SU-DHL-6 (cell line): Measurements from ENCODE around the gene RPS3.

Source experiments
- H2AFZ ChIP-seq: fragments of 200-600 bp; sonication (generic); 2 replicates; pipeline ENCODE4 v1.6.1; 2014; ENCODE audit warnings: low read depth, mild to moderate bottlenecking, moderate library complexity, mixed read lengths, antibody characterized with exemption, low read length; ENCODE audit not compliant: severe bottlenecking
- H3F3A ChIP-seq: fragments of 200-600 bp; shearing (Covaris generic); 2 replicates; pipeline ENCODE4 v1.6.0; 2016; ENCODE audit warnings: antibody characterized with exemption, mild to moderate bottlenecking; ENCODE audit not compliant: insufficient read depth
- H3K27ac ChIP-seq: fragments of 200-600 bp; sonication (generic); 2 replicates; pipeline ENCODE4 v1.5.1; 2016; ENCODE audit warnings: low read depth, mild to moderate bottlenecking, low read length, moderate library complexity, mixed read lengths
- H3K27me3 ChIP-seq: fragments of 200-600 bp; sonication (generic), shearing (Covaris generic); 2 replicates; pipeline ENCODE4 v1.6.0; 2014; ENCODE audit warnings: mild to moderate bottlenecking, low read length
- H3K36me3 ChIP-seq: fragments of 200-600 bp; sonication (generic); 2 replicates; pipeline ENCODE4 v1.6.1; 2014; ENCODE audit warnings: mild to moderate bottlenecking, low read length, mixed read lengths
- H3K4me2 ChIP-seq: fragments of 300-600, 200-600 bp; shearing (Covaris generic), sonication (generic); 2 replicates; pipeline ENCODE4 v1.6.0; 2014; ENCODE audit warnings: low read length, low read depth, mild to moderate bottlenecking; ENCODE audit not compliant: poor library complexity, severe bottlenecking
- H3K4me3 ChIP-seq: fragments of 200-600 bp; sonication (generic); 2 replicates; pipeline ENCODE4 v1.5.1; 2014; ENCODE audit warnings: antibody characterized with exemption, low read length, mild to moderate bottlenecking, mixed read lengths; ENCODE audit not compliant: insufficient read depth, poor library complexity, severe bottlenecking
- H3K79me2 ChIP-seq: fragments of 200-600 bp; sonication (generic); 2 replicates; pipeline ENCODE4 v1.6.1; 2014; ENCODE audit warnings: mild to moderate bottlenecking, low read length, moderate library complexity; ENCODE audit not compliant: insufficient read depth
- H3K9ac ChIP-seq: fragments of 200-600 bp; sonication (generic); 2 replicates; pipeline ENCODE4 v1.7.0; 2014; ENCODE audit warnings: mild to moderate bottlenecking, low read length
- H3K9me2 ChIP-seq: fragments of 200-600 bp; sonication (generic); replicated peaks from 2 replicates; pipeline ENCODE4 v1.6.1; 2014; ENCODE audit warnings: low read length; ENCODE audit not compliant: insufficient read depth
- H3K9me3 ChIP-seq: fragments of 200-600 bp; sonication (generic); 2 replicates; pipeline ENCODE4 v1.6.1; 2014; ENCODE audit warnings: low read length, mixed read lengths; ENCODE audit not compliant: insufficient read depth
- H4K20me1 ChIP-seq: fragments of 200-600 bp; sonication (generic); 2 replicates; pipeline ENCODE4 v1.6.1; 2014; ENCODE audit warnings: low read depth, mild to moderate bottlenecking, antibody characterized with exemption, low read length, moderate library complexity, mixed read lengths
- EZH2phosphoT487 ChIP-seq: fragments of 200-600 bp; sonication (generic), shearing (Covaris generic); conservative IDR thresholded peaks from 2 replicates; pipeline ENCODE4 v1.6.1; 2018; ENCODE audit warnings: mild to moderate bottlenecking, antibody characterized with exemption, low read length, moderate library complexity, mixed read lengths
- TF ChIP-seq, protein P1 (sequence below): fragments of 200-600 bp; sonication (generic); IDR thresholded peaks from one replicate; pipeline ENCODE4 v1.5.1; 2017; ENCODE audit warnings: antibody characterized with exemption, mild to moderate bottlenecking, low read length, moderate library complexity; ENCODE audit not compliant: insufficient read depth, poor library complexity, severe bottlenecking

RPS3 gene

DNA sequence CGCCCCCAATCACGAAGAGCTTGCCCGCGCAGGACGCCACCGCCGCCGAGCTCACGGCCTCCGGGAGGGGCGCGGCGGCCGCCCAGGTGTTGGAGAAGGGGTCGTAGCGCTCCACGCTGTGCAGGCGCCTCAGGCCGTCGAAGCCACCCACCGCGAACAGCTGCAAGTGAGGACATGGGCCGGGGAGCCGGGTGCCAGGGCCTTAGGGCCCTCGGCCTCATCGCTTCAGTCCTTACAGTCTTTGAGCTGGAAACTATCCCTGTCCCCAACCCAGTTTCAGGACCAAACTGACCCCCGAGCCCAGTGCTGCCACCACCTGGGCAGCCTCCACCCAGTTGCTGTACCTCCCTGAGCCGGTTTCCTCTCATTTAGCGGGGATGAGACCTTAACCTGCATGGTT is 26.1 kb downstream of the RPS3 start:
- Histone ChIP-seq H4K20me1 (no peaks in the 10 kb centered on the region), H3K9me2 (no peaks in the 10 kb centered on the region), H3K9ac (no peak overlapping the region), H3K79me2 (no peaks in the 10 kb centered on the region), H3K27me3 (no peaks in the 10 kb centered on the region), H3K27ac (no peak overlapping the region), H3K4me2 (no peak overlapping the region), H3K4me3 (no peak overlapping the region), H3K36me3 (no peaks in the 10 kb centered on the region), H3F3A (no peaks in the 10 kb centered on the region), H3K9me3 (no peaks in the 10 kb centered on the region), H2AFZ (no peak overlapping the region)
- TF ChIP-seq EZH2phosphoT487: no peak
- TF ChIP-seq, protein P1, sequence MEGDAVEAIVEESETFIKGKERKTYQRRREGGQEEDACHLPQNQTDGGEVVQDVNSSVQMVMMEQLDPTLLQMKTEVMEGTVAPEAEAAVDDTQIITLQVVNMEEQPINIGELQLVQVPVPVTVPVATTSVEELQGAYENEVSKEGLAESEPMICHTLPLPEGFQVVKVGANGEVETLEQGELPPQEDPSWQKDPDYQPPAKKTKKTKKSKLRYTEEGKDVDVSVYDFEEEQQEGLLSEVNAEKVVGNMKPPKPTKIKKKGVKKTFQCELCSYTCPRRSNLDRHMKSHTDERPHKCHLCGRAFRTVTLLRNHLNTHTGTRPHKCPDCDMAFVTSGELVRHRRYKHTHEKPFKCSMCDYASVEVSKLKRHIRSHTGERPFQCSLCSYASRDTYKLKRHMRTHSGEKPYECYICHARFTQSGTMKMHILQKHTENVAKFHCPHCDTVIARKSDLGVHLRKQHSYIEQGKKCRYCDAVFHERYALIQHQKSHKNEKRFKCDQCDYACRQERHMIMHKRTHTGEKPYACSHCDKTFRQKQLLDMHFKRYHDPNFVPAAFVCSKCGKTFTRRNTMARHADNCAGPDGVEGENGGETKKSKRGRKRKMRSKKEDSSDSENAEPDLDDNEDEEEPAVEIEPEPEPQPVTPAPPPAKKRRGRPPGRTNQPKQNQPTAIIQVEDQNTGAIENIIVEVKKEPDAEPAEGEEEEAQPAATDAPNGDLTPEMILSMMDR: peak; percentile 10

DNA sequence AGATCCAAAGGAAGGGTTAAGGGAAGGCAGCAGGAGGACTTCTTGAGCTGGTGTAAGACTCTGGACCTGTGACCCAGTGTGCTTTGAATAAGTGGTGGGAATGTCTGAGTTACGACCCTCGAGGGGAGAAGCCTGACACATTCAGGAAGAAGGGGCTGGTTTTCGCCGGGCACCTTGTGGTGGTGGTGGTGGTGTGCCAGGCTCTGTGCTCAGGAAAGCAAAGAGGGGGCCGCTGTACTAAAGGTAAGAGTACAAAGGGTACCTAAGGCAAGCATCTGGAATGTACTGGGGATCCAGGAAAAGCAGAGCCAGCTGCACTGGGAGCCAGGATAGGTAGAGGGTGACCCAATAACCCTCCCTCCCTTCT is 27.4 kb downstream of the RPS3 start:
- no peak overlapping the region for H3K27ac ChIP-seq
- H3K36me3 ChIP-seq: no peaks in the 10 kb centered on the region
- H3K27me3 ChIP-seq: no peaks in the 10 kb centered on the region
- no peak overlapping the region for H2AFZ ChIP-seq
- no peak overlapping the region for H3K4me2 ChIP-seq
- no peak overlapping the region for H3K4me3 ChIP-seq
- H3K79me2 ChIP-seq: no peaks in the 10 kb centered on the region
- H4K20me1 ChIP-seq: no peaks in the 10 kb centered on the region
- no peaks in the 10 kb centered on the region for H3K9me3 ChIP-seq
- TF ChIP-seq, protein P1: no peak
- no peak overlapping the region for H3K9ac ChIP-seq
- no peaks in the 10 kb centered on the region for H3F3A ChIP-seq
- no peaks in the 10 kb centered on the region for H3K9me2 ChIP-seq

DNA sequence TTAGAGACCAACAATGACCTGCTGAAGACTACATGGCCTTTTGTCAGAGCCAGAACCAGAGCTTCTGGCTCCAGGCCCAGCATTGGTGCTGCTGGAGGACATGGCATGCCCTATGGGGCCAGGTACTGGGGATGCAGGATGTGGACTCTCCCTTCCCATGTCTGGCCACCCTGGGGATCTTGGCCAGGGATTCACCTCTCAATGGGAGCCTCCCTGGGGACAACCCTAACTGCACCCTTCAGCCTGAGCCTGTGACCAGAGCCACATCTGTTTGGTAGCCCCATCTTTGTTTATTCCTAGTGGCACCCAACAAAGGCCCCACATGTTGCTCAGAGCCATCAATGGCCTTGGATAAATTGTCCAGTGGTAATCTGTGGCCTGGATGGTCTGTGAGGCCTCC is 27.9 kb downstream of the RPS3 start:
- Histone ChIP-seq H3K4me3 (no peak overlapping the region), H2AFZ (no peak overlapping the region), H3F3A (no peaks in the 10 kb centered on the region), H3K9me2 (no peaks in the 10 kb centered on the region), H3K9ac (no peak overlapping the region), H4K20me1 (no peaks in the 10 kb centered on the region), H3K79me2 (no peaks in the 10 kb centered on the region), H3K27me3 (no peaks in the 10 kb centered on the region), H3K4me2 (no peak overlapping the region), H3K9me3 (no peaks in the 10 kb centered on the region), H3K36me3 (no peaks in the 10 kb centered on the region), H3K27ac (no peak overlapping the region)
- no peak for TF ChIP-seq EZH2phosphoT487
- TF ChIP-seq, protein P1: no peak

DNA sequence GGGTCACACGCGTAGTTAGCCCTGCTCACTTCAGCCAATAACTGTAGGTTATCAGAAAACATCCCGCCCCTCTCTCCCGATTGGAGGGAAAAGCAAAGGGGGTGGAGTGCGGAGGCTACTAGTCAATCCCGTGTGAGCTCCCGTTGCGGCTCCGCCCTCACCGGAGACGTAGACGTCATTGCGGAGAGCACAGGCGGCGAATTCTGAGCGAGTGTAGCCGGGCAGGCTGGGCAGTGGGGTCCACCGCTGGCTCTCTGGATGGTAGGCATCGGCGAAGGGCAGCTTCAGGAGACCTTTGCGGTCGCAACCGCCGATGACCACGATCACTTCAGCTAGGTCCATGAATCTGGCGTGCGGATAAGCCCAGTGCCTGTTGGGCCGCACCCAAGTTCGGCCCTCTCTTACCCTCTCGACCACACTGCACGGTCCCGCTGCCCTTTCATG is 29.0 kb downstream of the RPS3 start:
- Histone ChIP-seq H3K9me2 (no peaks in the 10 kb centered on the region), H3K9me3 (no peaks in the 10 kb centered on the region), H3K9ac (peak overlapping the region; percentile 49), H3K4me3 (peak overlapping the region; percentile 49), H3F3A (no peaks in the 10 kb centered on the region), H3K36me3 (no peaks in the 10 kb centered on the region), H3K79me2 (no peaks in the 10 kb centered on the region), H4K20me1 (no peaks in the 10 kb centered on the region), H3K27me3 (no peaks in the 10 kb centered on the region), H3K27ac (no peak overlapping the region), H2AFZ (peak overlapping the region; percentile 72), H3K4me2 (peak overlapping the region; percentile 48)
- TF ChIP-seq, protein P1: no peak
- TF ChIP-seq EZH2phosphoT487: no peak
